CD4-positive, alpha-beta T cell (primary cell): ENCODE results near the gene MFN2. TPM values are rescaled to one million over a fixed set of nuclear protein-coding genes. Genes with fewer than 3 reads are reported as not detected.

Source experiments
- ATAC-seq: fragments of 200-7000 bp; cut with Tn5 transposase; one replicate; pipeline ENCODE4 v1.10.0; 2022; ENCODE audit warnings: mild to moderate bottlenecking; ENCODE audit not compliant: poor library complexity
- CTCF ChIA-PET: fragments of 350-600 bp; sonication (Branson Sonifier 250); formaldehyde crosslinking; loops from one replicate; lab custom pipeline; 2021; ENCODE audit warnings: antibody characterized with exemption, inconsistent platforms; lab: Charles Lee
- POLR2A ChIA-PET: fragments of 350-600 bp; sonication (Branson Sonifier 250); formaldehyde crosslinking; loops from one replicate; lab custom pipeline; 2021; ENCODE audit warnings: antibody characterized with exemption, inconsistent platforms; lab: Charles Lee
- DNase-seq, 14 experiments: peaks; one replicate each; pipeline ENCODE4 v3.0.0-alpha.2; 2013 to 2020; ENCODE audit warnings: mixed read lengths in 2 of 14
- H3K27ac ChIP-seq, 2 donors: one replicate each; pipeline versions ENCODE4 v1.5.1 to v1.7.0; 2013; ENCODE audit warnings: low read length in 2 of 2, low read depth in 1 of 2, mild to moderate bottlenecking in 1 of 2
- H3K27me3 ChIP-seq, 2 experiments: 1 replicate in 1 of 2; 2 replicates in 1 of 2; pipeline versions ENCODE4 v1.6.1 to v1.7.0; 2013; ENCODE audit warnings: low read length in 2 of 2, control low read depth in 1 of 2, mild to moderate bottlenecking in 1 of 2, moderate library complexity in 1 of 2; ENCODE audit not compliant: insufficient read depth in 2 of 2, control insufficient read depth in 1 of 2
- H3K36me3 ChIP-seq: one replicate; pipeline ENCODE4 v1.6.1; 2013; ENCODE audit warnings: low read length, control low read depth; ENCODE audit not compliant: insufficient read depth
- H3K4me1 ChIP-seq: one replicate; pipeline ENCODE4 v1.6.1; 2013; ENCODE audit warnings: low read length, control low read depth; ENCODE audit not compliant: insufficient read depth
- H3K4me3 ChIP-seq: one replicate; pipeline ENCODE4 v1.5.1; 2013; ENCODE audit warnings: mild to moderate bottlenecking, low read length, moderate library complexity
- H3K9me3 ChIP-seq, 2 experiments: 1 replicate in 1 of 2; 2 replicates in 1 of 2; pipeline versions ENCODE4 v1.6.1 to v1.7.0; 2013; ENCODE audit warnings: low read length in 2 of 2, mild to moderate bottlenecking in 2 of 2, control low read depth in 1 of 2, moderate library complexity in 1 of 2; ENCODE audit not compliant: control insufficient read depth in 1 of 2, insufficient read depth in 1 of 2
- H3K27ac Mint-ChIP-seq: one replicate; pipeline ENCODE4 v1.8.0; 2020; ENCODE audit warnings: mixed read lengths
- H3K27me3 Mint-ChIP-seq: one replicate; pipeline ENCODE4 v1.8.0; 2021; ENCODE audit warnings: mixed read lengths
- H3K36me3 Mint-ChIP-seq: one replicate; pipeline ENCODE4 v1.8.0; 2021; ENCODE audit warnings: low read depth, mixed read lengths
- H3K4me1 Mint-ChIP-seq: one replicate; pipeline ENCODE4 v1.8.0; 2021; ENCODE audit warnings: low read depth, mixed read lengths
- H3K4me3 Mint-ChIP-seq: one replicate; pipeline ENCODE4 v1.8.0; 2020; ENCODE audit warnings: mild to moderate bottlenecking, mixed read lengths
- H3K9me3 Mint-ChIP-seq: one replicate; pipeline ENCODE4 v1.8.0; 2020; ENCODE audit warnings: mixed read lengths
- CTCF ChIP-seq: fragments of 200-600 bp; IDR thresholded peaks from one replicate; pipeline ENCODE4 v1.8.0; 2022; ENCODE audit warnings: antibody characterized with exemption, mild to moderate bottlenecking
- intact Hi-C, 2 experiments: fragments of 100-400 bp; cut with DNase I in 1 of 2; cut with micrococcal nuclease in 1 of 2; formaldehyde crosslinking; loops; one replicate each; pipeline versions ENCODE4 v1.15.1 to v1.9.0; 2023 to 2025; cut with DNase I, micrococcal nuclease
- total RNA-seq, 174 experiments: library from RNA in 2 of 174; stranded (reverse) in 2 of 174; gene quantifications; one replicate each; pipeline ENCODE4 v1.2.3 and lab custom pipeline; 2021 to 2026

Gene MFN2
- total RNA-seq, 2 experiments from 2014 or later = 33.0 to 38.1 TPM

GRCh38 chr1:12057382-12057781, 77.1 kb downstream of the MFN2 start:
- no peaks in the 10 kb centered on the region for H3K9me3 Mint-ChIP-seq
- DNase-seq (no peak), ATAC-seq (no peak)
- H3K4me1 Mint-ChIP-seq = no peaks in the 10 kb centered on the region
- H3K4me1 ChIP-seq = peaks cover 6% of the 10 kb centered on the region
- H3K36me3 Mint-ChIP-seq = no peaks in the 10 kb centered on the region
- POLR2A ChIA-PET = no interaction called here
- no peak for TF ChIP-seq CTCF
- no peak overlapping the region for H3K27ac ChIP-seq
- intact Hi-C loops = no loop called here
- H3K4me3 Mint-ChIP-seq = no peak overlapping the region
- no peaks in the 10 kb centered on the region for H3K27me3 Mint-ChIP-seq
- no peak overlapping the region for H3K27ac Mint-ChIP-seq
- no peaks in the 10 kb centered on the region for H3K27me3 ChIP-seq
- H3K36me3 ChIP-seq = no peaks in the 10 kb centered on the region
- H3K9me3 ChIP-seq = peaks cover 0 to 3% of the 10 kb centered on the region in 2 experiments
- CTCF ChIA-PET = no interaction called here
- no peak overlapping the region for H3K4me3 ChIP-seq

GRCh38 chr1:12057940-12058687, 77.9 kb downstream of the MFN2 start:
- CTCF ChIA-PET = no interaction called here
- POLR2A ChIA-PET = no interaction called here
- no peak for TF ChIP-seq CTCF

GRCh38 chr1:12059226-12059625, 79.0 kb downstream of the MFN2 start:
- CTCF ChIA-PET = no interaction called here
- no peak overlapping the region for H3K4me3 ChIP-seq
- Mint-ChIP-seq H3K36me3 (no peaks in the 10 kb centered on the region), H3K4me1 (peaks cover 11% of the 10 kb centered on the region), H3K9me3 (no peaks in the 10 kb centered on the region), H3K27me3 (peaks cover 15% of the 10 kb centered on the region), H3K4me3 (no peak overlapping the region), H3K27ac (no peak overlapping the region)
- intact Hi-C loops = no loop called here
- POLR2A ChIA-PET = no interaction called here
- peaks cover 11 to 14% of the 10 kb centered on the region in 2 experiments for H3K27me3 ChIP-seq
- ATAC-seq (no peak), DNase-seq (no peak)
- TF ChIP-seq CTCF = no peak
- peaks cover 19% of the 10 kb centered on the region for H3K4me1 ChIP-seq
- no peaks in the 10 kb centered on the region for H3K36me3 ChIP-seq
- no peak overlapping the region for H3K27ac ChIP-seq
- H3K9me3 ChIP-seq = peaks cover 0 to 3% of the 10 kb centered on the region in 2 experiments

More at GRCh38 chr1:12057940-12058687, 77.9 kb downstream of the MFN2 start:
- H3K27ac ChIP-seq = no peak overlapping the region
- Mint-ChIP-seq H3K9me3 (no peaks in the 10 kb centered on the region), H3K4me3 (no peak overlapping the region), H3K27ac (no peak overlapping the region), H3K4me1 (peaks cover 3% of the 10 kb centered on the region), H3K36me3 (no peaks in the 10 kb centered on the region), H3K27me3 (peaks cover 5% of the 10 kb centered on the region)
- no peak for DNase-seq
- peaks cover 3 to 4% of the 10 kb centered on the region in 2 experiments for H3K27me3 ChIP-seq
- H3K9me3 ChIP-seq = peaks cover 0 to 3% of the 10 kb centered on the region in 2 experiments
- H3K4me1 ChIP-seq = peaks cover 8% of the 10 kb centered on the region
- no peaks in the 10 kb centered on the region for H3K36me3 ChIP-seq
- ATAC-seq = no peak
- intact Hi-C loops = no loop called here
- no peak overlapping the region for H3K4me3 ChIP-seq
